CD14-positive monocyte (primary cell): Measurements from ENCODE around the gene CYP21A2. TPM values are rescaled to one million over a fixed set of nuclear protein-coding genes. Genes with fewer than 3 reads are reported as not detected.
"Not testable (repeated sequence)": the region's sequence is repeated elsewhere in the genome, so short reads cannot be mapped to it uniquely, and the experiment has no call there.

Experiments
- DNase-seq, 3 donors: peaks; one replicate each; pipeline ENCODE4 v3.0.0-alpha.2; 2011 to 2022
- H2AFZ ChIP-seq: 2 replicates; pipeline ENCODE4 v1.6.0; 2012; ENCODE audit warnings: mild to moderate bottlenecking, low read depth, low read length, inconsistent platforms; ENCODE audit not compliant: insufficient read depth, poor library complexity, severe bottlenecking
- H3K27ac ChIP-seq, 2 donors: 1 replicate in 1 of 2; 2 replicates in 1 of 2; pipeline ENCODE4 v1.5.1; 2012 to 2013; ENCODE audit warnings: low read length in 2 of 2, control low read depth in 1 of 2, inconsistent platforms in 1 of 2, low read depth in 1 of 2, mild to moderate bottlenecking in 1 of 2
- H3K27me3 ChIP-seq, 2 donors: one replicate each; pipeline versions ENCODE4 v1.6.0 to v1.6.1; 2011 to 2013; ENCODE audit warnings: low read length in 2 of 2; ENCODE audit not compliant: control insufficient read depth in 2 of 2, insufficient read depth in 2 of 2
- H3K36me3 ChIP-seq, 2 donors: replicated peaks in 1 of 2; 1 replicate in 1 of 2; 2 replicates in 1 of 2; pipeline versions ENCODE4 v1.5.1 to v1.6.1; 2012 to 2013; ENCODE audit warnings: low read length in 2 of 2, control low read depth in 1 of 2, inconsistent platforms in 1 of 2, mild to moderate bottlenecking in 1 of 2; ENCODE audit not compliant: insufficient read depth in 2 of 2, control insufficient read depth in 1 of 2
- H3K4me1 ChIP-seq, 2 donors: 1 replicate in 1 of 2; 2 replicates in 1 of 2; pipeline versions ENCODE4 v1.5.1 to v1.6.1; 2012 to 2013; ENCODE audit warnings: low read length in 2 of 2, control low read depth in 1 of 2, inconsistent platforms in 1 of 2, mild to moderate bottlenecking in 1 of 2, moderate library complexity in 1 of 2; ENCODE audit not compliant: insufficient read depth in 2 of 2, control insufficient read depth in 1 of 2
- H3K4me2 ChIP-seq: replicated peaks from 2 replicates; pipeline ENCODE3; 2012; ENCODE audit warnings: low read length, moderate library complexity, mild to moderate bottlenecking; ENCODE audit not compliant: poor library complexity, severe bottlenecking; ENCODE audit errors: extremely low read depth
- H3K4me3 ChIP-seq, 3 experiments: fragments of 200-600 bp in 1 of 3; sonication (generic) in 1 of 3; replicated peaks in 1 of 3; 1 replicate in 2 of 3; 2 replicates in 1 of 3; pipeline ENCODE4 v1.5.1; 2011 to 2013; ENCODE audit warnings: low read length in 3 of 3, mild to moderate bottlenecking in 3 of 3, control low read depth in 2 of 3, low read depth in 2 of 3, inconsistent platforms in 1 of 3, moderate library complexity in 1 of 3
- H3K79me2 ChIP-seq: 2 replicates; pipeline ENCODE4 v1.6.0; 2012; ENCODE audit warnings: mild to moderate bottlenecking, control low read depth, inconsistent platforms, low read length, moderate library complexity; ENCODE audit not compliant: insufficient read depth
- H3K9ac ChIP-seq: 2 replicates; pipeline ENCODE4 v1.6.0; 2017; ENCODE audit warnings: low read length, mild to moderate bottlenecking; ENCODE audit not compliant: insufficient read depth, poor library complexity, severe bottlenecking
- H3K9me3 ChIP-seq, 2 donors: replicated peaks in 1 of 2; 1 replicate in 1 of 2; 2 replicates in 1 of 2; pipeline versions ENCODE4 v1.5.1 to v1.6.1; 2012 to 2013; ENCODE audit warnings: low read length in 2 of 2, control low read depth in 1 of 2; ENCODE audit not compliant: control insufficient read depth in 1 of 2, insufficient read depth in 1 of 2
- H4K20me1 ChIP-seq: 2 replicates; pipeline ENCODE4 v1.6.0; 2012; ENCODE audit warnings: mild to moderate bottlenecking, low read length, control low read depth, moderate library complexity; ENCODE audit not compliant: insufficient read depth
- H3K27ac Mint-ChIP-seq, 7 donors: one replicate each; pipeline ENCODE4 v1.8.0; 2020; ENCODE audit warnings: mild to moderate bottlenecking in 7 of 7, mixed read lengths in 7 of 7, moderate library complexity in 6 of 7, inconsistent platforms in 2 of 7
- H3K27me3 Mint-ChIP-seq, 3 donors: one replicate each; pipeline ENCODE4 v1.8.0; 2021 to 2022; ENCODE audit warnings: low read depth in 3 of 3, mild to moderate bottlenecking in 3 of 3, mixed read lengths in 3 of 3, moderate library complexity in 3 of 3, inconsistent platforms in 1 of 3
- H3K36me3 Mint-ChIP-seq, 2 donors: one replicate each; pipeline ENCODE4 v1.8.0; 2020; ENCODE audit warnings: mixed read lengths in 2 of 2, inconsistent platforms in 1 of 2, mild to moderate bottlenecking in 1 of 2
- H3K4me1 Mint-ChIP-seq: one replicate; pipeline ENCODE4 v1.8.0; 2020; ENCODE audit warnings: mild to moderate bottlenecking, mixed read lengths
- H3K4me3 Mint-ChIP-seq, 2 donors: one replicate each; pipeline ENCODE4 v1.8.0; 2020; ENCODE audit warnings: mild to moderate bottlenecking in 2 of 2, mixed read lengths in 2 of 2, moderate library complexity in 1 of 2
- H3K9me3 Mint-ChIP-seq, 7 donors: one replicate each; pipeline ENCODE4 v1.8.0; 2020 to 2022; ENCODE audit warnings: mixed read lengths in 7 of 7, mild to moderate bottlenecking in 6 of 7, moderate library complexity in 6 of 7, inconsistent platforms in 2 of 7
- WGBS: methylation state at CpG from one replicate; pipeline ENCODE4 v1.1.5; 2013; ENCODE audit warnings: missing lambda C conversion rate; ENCODE audit not compliant: insufficient coverage; 5-methylcytosine and 5-hydroxymethylcytosine counted together
- intact Hi-C, 2 donors: fragments of 100-400 bp; cut with micrococcal nuclease; formaldehyde crosslinking; loops; one replicate each; pipeline versions ENCODE4 v1.15.0 to v1.15.1; 2023
- polyA plus RNA-seq, 3 donors: library from polyadenylated mRNA; depleted of rRNA in 1 of 3; unstranded in 2 of 3; stranded (reverse) in 1 of 3; fragments of 300-500 nt in 2 of 3; fragments of >200 nt in 1 of 3; fragmentation: Illumina TruSeq in 2 of 3; gene quantifications; 1 replicate in 2 of 3; 2 replicates in 1 of 3; pipeline ENCODE4 v1.2.3, GENCODE V29; 2012 to 2021

CYP21A2 gene
- polyA plus RNA-seq, 3 donors = 0.16 TPM; not detected in 2

DNA sequence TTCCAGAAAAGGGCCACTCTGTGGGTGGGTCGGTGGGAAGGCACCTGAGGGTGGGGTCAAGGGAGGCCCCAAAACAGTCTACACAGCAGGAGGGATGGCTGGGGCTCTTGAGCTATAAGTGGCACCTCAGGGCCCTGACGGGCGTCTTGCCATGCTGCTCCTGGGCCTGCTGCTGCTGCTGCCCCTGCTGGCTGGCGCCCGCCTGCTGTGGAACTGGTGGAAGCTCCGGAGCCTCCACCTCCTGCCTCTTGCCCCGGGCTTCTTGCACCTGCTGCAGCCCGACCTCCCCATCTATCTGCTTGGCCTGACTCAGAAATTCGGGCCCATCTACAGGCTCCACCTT, 32.7 kb upstream of the CYP21A2 start:
- H3K9ac ChIP-seq, H3K4me1 Mint-ChIP-seq, H3K27ac Mint-ChIP-seq, H3K36me3 ChIP-seq, H3K9me3 Mint-ChIP-seq, H3K79me2 ChIP-seq, H3K4me2 ChIP-seq, H3K27me3 Mint-ChIP-seq, H3K4me1 ChIP-seq, DNase-seq, H3K4me3 ChIP-seq, intact Hi-C loops, H3K4me3 Mint-ChIP-seq, H3K9me3 ChIP-seq, H3K36me3 Mint-ChIP-seq, H3K27me3 ChIP-seq, H4K20me1 ChIP-seq, H2AFZ ChIP-seq, H3K27ac ChIP-seq: not testable (repeated sequence)
- 96% methylated on average over 4 of the region's 9 CpGs for WGBS

DNA sequence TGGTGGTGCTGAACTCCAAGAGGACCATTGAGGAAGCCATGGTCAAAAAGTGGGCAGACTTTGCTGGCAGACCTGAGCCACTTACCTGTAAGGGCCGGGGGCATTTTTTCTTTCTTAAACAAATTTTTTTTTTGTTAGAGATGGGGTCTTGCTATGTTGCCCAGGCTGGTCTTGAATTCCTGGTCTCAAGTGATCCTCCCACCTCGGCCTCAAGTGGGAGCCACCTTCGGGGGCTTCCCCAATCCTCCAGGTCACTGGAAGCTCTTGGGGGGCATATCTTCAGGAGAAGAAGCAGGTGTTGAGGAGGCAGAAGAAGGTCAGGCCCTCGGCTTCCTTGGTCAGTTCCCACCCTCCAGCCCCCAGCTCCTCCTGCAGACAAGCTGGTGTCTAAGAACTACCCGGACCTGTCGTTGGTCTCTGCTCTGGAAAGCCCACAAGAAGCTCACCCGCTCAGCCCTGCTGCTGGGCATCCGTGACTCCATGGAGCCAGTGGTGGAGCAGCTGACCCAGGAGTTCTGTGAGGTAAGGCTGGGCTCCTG, 32.2 kb upstream of the CYP21A2 start:
- H3K4me2 ChIP-seq, intact Hi-C loops, H3K36me3 ChIP-seq, H3K4me3 Mint-ChIP-seq, H3K79me2 ChIP-seq, H4K20me1 ChIP-seq, H3K27me3 ChIP-seq, H3K9ac ChIP-seq, H3K9me3 Mint-ChIP-seq, H3K4me3 ChIP-seq, H3K4me1 Mint-ChIP-seq, H3K36me3 Mint-ChIP-seq, H3K4me1 ChIP-seq, DNase-seq, H3K27ac ChIP-seq, H3K27ac Mint-ChIP-seq, H2AFZ ChIP-seq, H3K9me3 ChIP-seq, H3K27me3 Mint-ChIP-seq: not testable (repeated sequence)
- WGBS = 40% methylated on average over 2 of the region's 8 CpGs

GRCh38 chr6:32007086-32007485, 31.1 kb upstream of the CYP21A2 start:
- H3K4me1 ChIP-seq, H3K27ac Mint-ChIP-seq, H3K27me3 ChIP-seq, H3K4me1 Mint-ChIP-seq, DNase-seq, H3K9ac ChIP-seq, H3K4me3 ChIP-seq, H3K79me2 ChIP-seq, H3K36me3 ChIP-seq, H3K36me3 Mint-ChIP-seq, H2AFZ ChIP-seq, H3K4me2 ChIP-seq, H3K9me3 ChIP-seq, H4K20me1 ChIP-seq, H3K9me3 Mint-ChIP-seq, H3K4me3 Mint-ChIP-seq, intact Hi-C loops, H3K27me3 Mint-ChIP-seq, H3K27ac ChIP-seq: not testable (repeated sequence)
- WGBS = no CpG with 5 or more reads among the region's 12 CpGs

- intact Hi-C loops, H3K27me3 Mint-ChIP-seq, H3K4me1 Mint-ChIP-seq, H3K4me2 ChIP-seq, H3K27ac Mint-ChIP-seq, H3K4me1 ChIP-seq, H3K9ac ChIP-seq, H2AFZ ChIP-seq, H3K9me3 ChIP-seq, H3K27me3 ChIP-seq, DNase-seq, H3K4me3 ChIP-seq, H3K4me3 Mint-ChIP-seq, H3K27ac ChIP-seq, H3K36me3 Mint-ChIP-seq, H3K79me2 ChIP-seq, H3K9me3 Mint-ChIP-seq, H3K36me3 ChIP-seq, H4K20me1 ChIP-seq: not testable (repeated sequence)
- WGBS = no CpG with 5 or more reads among the region's 24 CpGs
Measured at GRCh38 chr6:32008037-32008436, 30.2 kb upstream of the CYP21A2 start.
